AG20443 (cell line): Measurements from ENCODE around the gene COIL.
A peak's percentile ranks its signal among the peaks of the same experiment; 100 is the strongest.

Experiments
- DNase-seq: peaks from one replicate; pipeline ENCODE4 v3.0.0; 2012; ENCODE audit warnings: low spot score, mixed read lengths

Gene COIL

GRCh38 chr17:56903560-56903959 lies 57.3 kb downstream of the COIL start:
- no peak for DNase-seq

DNA sequence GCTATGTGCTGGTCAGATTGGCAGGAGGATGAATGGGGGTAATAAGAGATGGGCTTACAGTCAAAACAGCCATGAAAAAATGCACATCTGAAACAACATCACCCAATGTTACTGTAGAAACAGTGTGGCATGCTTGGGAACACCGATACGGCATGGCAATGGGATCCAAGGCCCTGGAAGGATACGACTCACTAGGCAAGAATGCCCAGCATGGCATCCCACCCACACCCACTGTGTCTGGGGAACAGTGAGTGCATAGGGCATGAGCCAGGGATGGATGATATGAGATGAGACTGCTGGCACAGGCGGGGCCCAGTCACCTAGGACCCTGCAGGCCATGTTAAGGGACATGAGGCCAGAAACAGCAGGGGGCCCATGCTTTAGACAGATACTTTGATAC lies 58.5 kb downstream of the COIL start:
- DNase-seq, result peak; percentile 49

- DNase-seq, result no peak
These were observed 61.4 kb downstream of the COIL start for GRCh38 chr17:56899403-56899802.

- DNase-seq, result no peak
These were observed 62.0 kb downstream of the COIL start for GRCh38 chr17:56898874-56899273.

DNA sequence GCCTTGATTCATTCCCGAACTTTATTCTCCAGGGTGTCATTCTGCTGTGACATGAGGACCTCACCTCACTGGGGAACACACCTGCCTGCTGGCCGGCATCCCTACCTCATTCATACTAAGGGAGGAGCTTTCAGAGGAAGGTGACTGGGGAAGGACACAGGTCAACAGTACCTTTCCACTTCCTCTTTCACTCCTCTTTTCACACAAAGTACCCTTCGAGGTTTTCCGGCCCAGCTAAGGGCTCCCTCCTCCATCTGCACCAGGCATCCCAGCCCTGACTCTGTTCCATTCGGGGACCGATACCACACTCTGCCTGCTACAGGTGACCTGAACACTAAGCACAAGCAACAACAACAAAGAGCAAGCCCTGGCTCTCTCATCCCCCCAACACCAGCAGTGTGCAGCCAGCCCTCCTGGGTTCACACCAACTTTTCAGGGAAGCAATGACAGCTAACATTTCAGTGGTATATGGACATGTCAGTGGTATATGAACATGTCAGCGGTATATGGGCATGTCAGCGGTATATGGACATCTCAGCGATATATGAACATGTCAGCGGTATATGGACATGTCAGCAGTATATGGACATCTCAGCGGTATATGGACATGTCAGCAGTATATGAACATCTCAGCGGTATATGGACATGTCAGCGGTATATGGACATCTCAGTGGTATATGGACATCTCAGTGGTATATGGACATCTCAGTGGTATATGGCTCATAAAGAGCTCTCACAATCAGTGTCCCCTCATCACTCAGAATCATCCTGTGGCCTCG lies 63.0 kb downstream of the COIL start:
- no peak for DNase-seq

DNA sequence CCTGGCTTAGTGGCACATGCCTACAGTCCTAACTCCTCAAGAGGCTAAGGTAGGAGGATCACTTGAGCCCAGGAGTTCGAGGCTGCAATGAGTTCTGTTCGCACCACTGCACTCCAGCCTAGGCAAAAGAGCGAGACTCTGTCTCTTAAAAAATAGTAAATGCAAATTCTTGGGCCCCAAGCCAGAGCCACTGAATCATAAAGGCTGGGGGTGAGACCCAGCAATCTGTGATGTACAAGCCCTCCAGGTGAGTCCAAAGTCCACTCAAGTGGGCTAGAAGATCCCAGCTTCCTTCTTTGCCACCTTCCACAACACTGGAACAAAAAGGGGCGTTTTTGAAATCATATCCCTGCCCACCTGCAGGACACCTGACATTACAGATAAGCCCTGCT lies 63.9 kb downstream of the COIL start:
- DNase-seq, result no peak

DNA sequence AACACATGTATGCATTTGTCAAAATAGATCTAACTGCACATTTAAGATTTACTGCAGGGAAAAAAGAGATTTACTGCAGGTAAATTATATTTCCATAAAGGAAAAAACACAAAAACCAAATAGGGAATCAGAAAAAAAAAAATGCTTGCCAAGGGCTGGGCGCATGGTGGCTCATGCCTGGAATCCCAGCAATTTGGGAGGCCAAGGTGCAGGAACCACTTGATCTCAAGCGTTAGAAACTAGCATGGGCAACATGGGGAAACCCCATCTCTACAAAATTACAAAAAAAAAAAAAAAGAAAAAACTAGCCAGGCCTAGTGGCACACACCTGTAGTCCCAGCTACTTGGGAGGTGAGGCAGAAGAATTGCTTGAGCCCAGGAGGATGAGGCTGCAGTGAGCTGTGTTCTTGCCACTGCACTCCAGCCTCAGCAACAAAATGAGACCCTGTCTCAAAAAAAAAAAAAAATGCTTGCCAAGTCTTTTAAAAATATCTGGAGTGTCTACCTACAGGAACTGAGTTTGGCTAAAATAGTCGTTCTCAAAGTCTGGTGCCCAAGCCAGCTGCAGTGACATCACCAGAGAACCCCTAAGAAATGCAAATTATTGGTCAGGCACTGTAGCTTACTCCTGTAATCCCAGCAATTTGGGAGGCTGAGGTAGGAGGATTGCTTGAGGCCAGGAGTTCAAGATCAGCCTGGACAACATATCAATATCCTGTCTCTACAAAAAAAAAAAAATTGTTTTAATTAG lies 64.5 kb downstream of the COIL start:
- no peak for DNase-seq

GRCh38 chr17:56894859-56895455 lies 65.9 kb downstream of the COIL start:
- no peak for DNase-seq

GRCh38 chr17:56893503-56893902 lies 67.3 kb downstream of the COIL start:
- DNase-seq, result no peak

DNA sequence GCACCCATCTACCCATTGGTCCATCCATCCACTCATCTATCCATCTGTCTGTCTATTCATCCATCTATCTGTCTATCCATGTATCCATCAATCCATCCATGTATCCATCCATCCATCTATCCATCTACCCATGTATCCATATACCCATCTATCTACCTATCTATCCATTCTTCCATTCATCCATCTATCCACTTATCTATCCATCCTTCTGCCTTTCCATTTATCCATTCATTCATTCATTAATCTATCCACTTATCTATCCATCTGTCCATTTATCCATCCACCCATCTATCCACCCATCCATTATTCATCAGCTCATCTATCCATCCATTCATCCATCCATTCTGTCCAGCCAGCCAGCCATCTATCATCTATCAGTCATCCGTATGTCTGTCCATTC lies 68.5 kb downstream of the COIL start:
- DNase-seq, result no peak

DNA sequence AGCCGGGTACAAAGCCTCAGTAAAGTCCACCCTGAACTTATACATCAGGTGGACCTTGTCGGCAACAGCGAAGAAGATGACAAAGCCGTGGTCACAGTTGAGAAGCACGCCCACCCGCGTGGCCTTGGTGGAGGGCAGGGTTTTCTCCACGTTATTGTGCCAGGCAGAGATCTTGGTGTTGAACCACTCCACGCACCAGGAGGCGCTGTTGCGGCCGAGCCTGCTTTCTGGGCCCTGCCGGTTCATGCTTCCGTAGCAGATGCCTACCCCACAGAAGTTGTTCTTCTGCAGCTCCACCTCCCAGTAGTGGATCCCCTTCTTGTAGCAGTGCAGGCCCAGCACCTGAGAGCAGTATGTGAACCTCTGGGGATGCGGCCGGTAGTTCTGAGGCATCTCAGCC lies 69.1 kb downstream of the COIL start:
- DNase-seq, result peak; percentile 50

- no peak for DNase-seq
These were observed 69.8 kb downstream of the COIL start for GRCh38 chr17:56890906-56891674.

DNA sequence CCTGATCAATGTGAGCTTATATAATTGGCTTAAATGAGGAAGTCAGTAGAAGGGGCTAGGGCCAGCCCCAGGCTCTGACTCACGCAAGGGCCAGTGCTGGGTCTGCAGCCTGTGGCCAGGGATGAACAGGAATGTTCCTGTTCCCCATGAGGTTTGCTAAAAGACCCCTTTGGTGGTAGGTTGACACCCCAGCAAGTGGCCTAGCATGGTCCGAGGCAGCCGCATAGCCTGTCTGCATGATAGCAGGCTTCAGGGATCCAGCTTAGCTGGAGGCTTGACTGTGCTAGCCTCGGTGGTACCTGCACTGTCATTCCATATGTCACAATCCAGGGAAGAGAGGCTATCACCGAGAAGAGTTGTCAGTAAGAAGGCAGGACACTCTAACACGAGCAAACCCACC lies 70.5 kb downstream of the COIL start:
- DNase-seq, result no peak
